ENCODE data around the gene ABCC6.

Gene ABCC6

DNA sequence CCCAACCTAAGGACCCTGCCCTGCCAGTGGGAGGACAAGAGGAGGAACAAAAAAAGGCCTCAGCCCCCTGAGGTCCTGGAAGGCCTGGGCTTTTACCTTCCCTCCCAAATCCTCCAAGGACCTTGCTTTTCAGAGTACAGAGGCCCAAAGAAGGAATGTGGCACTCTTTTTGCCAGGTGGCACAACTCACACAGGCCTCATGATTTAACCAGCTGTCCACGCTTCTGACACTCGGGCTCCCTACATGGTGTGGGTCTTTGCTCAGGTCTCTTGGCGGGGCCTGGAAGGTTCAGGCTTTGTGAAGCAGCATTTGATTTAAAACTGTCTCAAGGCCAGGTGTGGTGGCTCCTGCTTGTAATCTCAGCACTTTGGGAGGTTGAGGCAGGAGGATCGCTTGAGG, 120.6 kb downstream of the ABCC6 start:
- H3K36me3 ChIP-seq (ENCODE audit: low read length): peaks cover 8% of the 10 kb centered on the region; the same call in 1 of the 2 replicates
- H3K4me2 ChIP-seq (ENCODE audit: low read depth, low read length, poor library complexity, severe bottlenecking): no peak overlapping the region
- no peak overlapping the region for H3K27ac ChIP-seq (ENCODE audit: low read depth, low read length)
- no peaks in the 10 kb centered on the region for H3K79me2 ChIP-seq (ENCODE audit: insufficient read depth, low read length)
- H3K9ac ChIP-seq (ENCODE audit: low read length): no peak overlapping the region
- peaks cover 21% of the 10 kb centered on the region for H3F3A ChIP-seq (ENCODE audit: insufficient read depth)
- no peaks in the 10 kb centered on the region for H3K9me3 ChIP-seq (ENCODE audit: insufficient read depth, low read length)
- H4K20me1 ChIP-seq (ENCODE audit: low read depth, low read length): no peaks in the 10 kb centered on the region
- H3K27me3 ChIP-seq (ENCODE audit: low read length): no peaks in the 10 kb centered on the region
- H2AFZ ChIP-seq (ENCODE audit: low read depth, low read length, severe bottlenecking): no peak overlapping the region
- TF ChIP-seq, protein P1, sequence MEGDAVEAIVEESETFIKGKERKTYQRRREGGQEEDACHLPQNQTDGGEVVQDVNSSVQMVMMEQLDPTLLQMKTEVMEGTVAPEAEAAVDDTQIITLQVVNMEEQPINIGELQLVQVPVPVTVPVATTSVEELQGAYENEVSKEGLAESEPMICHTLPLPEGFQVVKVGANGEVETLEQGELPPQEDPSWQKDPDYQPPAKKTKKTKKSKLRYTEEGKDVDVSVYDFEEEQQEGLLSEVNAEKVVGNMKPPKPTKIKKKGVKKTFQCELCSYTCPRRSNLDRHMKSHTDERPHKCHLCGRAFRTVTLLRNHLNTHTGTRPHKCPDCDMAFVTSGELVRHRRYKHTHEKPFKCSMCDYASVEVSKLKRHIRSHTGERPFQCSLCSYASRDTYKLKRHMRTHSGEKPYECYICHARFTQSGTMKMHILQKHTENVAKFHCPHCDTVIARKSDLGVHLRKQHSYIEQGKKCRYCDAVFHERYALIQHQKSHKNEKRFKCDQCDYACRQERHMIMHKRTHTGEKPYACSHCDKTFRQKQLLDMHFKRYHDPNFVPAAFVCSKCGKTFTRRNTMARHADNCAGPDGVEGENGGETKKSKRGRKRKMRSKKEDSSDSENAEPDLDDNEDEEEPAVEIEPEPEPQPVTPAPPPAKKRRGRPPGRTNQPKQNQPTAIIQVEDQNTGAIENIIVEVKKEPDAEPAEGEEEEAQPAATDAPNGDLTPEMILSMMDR (IDR thresholded peaks at IDR 0.05; ENCODE audit: insufficient read depth, low read length, poor library complexity, severe bottlenecking): no peak
- no peak for TF ChIP-seq EZH2phosphoT487 (conservative IDR thresholded peaks at IDR 0.05; ENCODE audit: low read length)
- no peak overlapping the region for H3K4me3 ChIP-seq (ENCODE audit: insufficient read depth, low read length, poor library complexity, severe bottlenecking)
- no peaks in the 10 kb centered on the region for H3K9me2 ChIP-seq (replicated peaks; ENCODE audit: insufficient read depth, low read length)

DNA sequence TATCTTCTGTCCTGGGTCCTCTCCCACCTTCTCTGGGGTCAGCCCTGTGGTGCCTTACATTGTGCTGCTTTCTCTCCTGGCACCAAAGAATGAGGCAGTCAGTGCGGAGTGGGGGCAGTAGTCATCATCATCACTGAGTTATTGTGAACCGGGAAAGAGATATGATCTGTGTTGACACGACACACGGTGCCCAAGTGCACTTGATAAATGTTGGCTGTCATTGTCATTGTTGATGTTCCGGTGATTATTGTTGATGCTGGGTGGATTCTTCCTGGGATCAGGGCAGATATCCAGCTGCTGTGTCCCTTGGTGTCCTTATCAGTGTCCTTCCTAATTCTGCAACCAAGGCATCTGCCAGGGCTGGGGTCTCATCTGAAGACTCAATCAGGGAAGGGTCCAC, 121.7 kb downstream of the ABCC6 start:
- Histone ChIP-seq H3K9me3 (ENCODE audit: insufficient read depth, low read length) (no peaks in the 10 kb centered on the region), H3K27ac (ENCODE audit: low read depth, low read length) (peak overlapping the region; percentile 70; the same call in 1 of the 2 replicates), H3K36me3 (ENCODE audit: low read length) (peaks cover 8% of the 10 kb centered on the region; the same call in 1 of the 2 replicates), H3F3A (ENCODE audit: insufficient read depth) (peaks cover 20% of the 10 kb centered on the region), H2AFZ (ENCODE audit: low read depth, low read length, severe bottlenecking) (no peak overlapping the region), H3K9me2 (replicated peaks; ENCODE audit: insufficient read depth, low read length) (no peaks in the 10 kb centered on the region), H3K79me2 (ENCODE audit: insufficient read depth, low read length) (no peaks in the 10 kb centered on the region), H4K20me1 (ENCODE audit: low read depth, low read length) (no peaks in the 10 kb centered on the region), H3K27me3 (ENCODE audit: low read length) (no peaks in the 10 kb centered on the region), H3K4me2 (ENCODE audit: low read depth, low read length, poor library complexity, severe bottlenecking) (no peak overlapping the region), H3K9ac (ENCODE audit: low read length) (no peak overlapping the region), H3K4me3 (ENCODE audit: insufficient read depth, low read length, poor library complexity, severe bottlenecking) (no peak overlapping the region)
- no peak for TF ChIP-seq EZH2phosphoT487 (conservative IDR thresholded peaks at IDR 0.05; ENCODE audit: low read length)
- TF ChIP-seq, protein P1 (IDR thresholded peaks at IDR 0.05; ENCODE audit: insufficient read depth, low read length, poor library complexity, severe bottlenecking): no peak

DNA sequence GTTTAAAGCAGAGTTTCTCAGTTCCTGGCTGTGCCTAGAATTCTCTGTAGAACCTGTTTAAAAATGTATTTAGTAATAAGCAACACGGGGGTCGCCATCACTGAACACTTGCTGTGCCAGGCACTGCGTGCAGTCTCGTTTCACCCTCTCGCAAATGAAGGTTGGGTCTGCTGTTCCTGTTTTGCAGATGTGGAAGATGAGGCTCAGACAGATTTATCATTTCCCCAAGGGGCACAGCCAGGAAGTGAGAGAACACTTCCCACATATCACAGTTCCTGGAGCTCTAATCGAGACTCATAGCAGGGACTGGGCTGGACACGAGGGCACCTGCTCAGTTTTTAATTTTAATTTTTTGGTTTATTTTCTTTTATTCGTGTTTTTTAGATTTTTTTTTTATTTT, 122.7 kb downstream of the ABCC6 start:
- H3F3A ChIP-seq (ENCODE audit: insufficient read depth): peaks cover 19% of the 10 kb centered on the region
- H3K36me3 ChIP-seq (ENCODE audit: low read length): peaks cover 8% of the 10 kb centered on the region; the same call in 1 of the 2 replicates

More for the DNA sequence above, 122.7 kb downstream of the ABCC6 start:
- Histone ChIP-seq H3K27me3 (ENCODE audit: low read length) (no peaks in the 10 kb centered on the region), H3K9ac (ENCODE audit: low read length) (peak overlapping the region; percentile 9; the same call in 1 of the 2 replicates), H3K4me3 (ENCODE audit: insufficient read depth, low read length, poor library complexity, severe bottlenecking) (no peak overlapping the region), H3K4me2 (ENCODE audit: low read depth, low read length, poor library complexity, severe bottlenecking) (peak overlapping the region; percentile 48), H2AFZ (ENCODE audit: low read depth, low read length, severe bottlenecking) (no peak overlapping the region), H3K9me3 (ENCODE audit: insufficient read depth, low read length) (no peaks in the 10 kb centered on the region), H3K9me2 (replicated peaks; ENCODE audit: insufficient read depth, low read length) (no peaks in the 10 kb centered on the region), H3K27ac (ENCODE audit: low read depth, low read length) (peak overlapping the region; percentile 70), H3K79me2 (ENCODE audit: insufficient read depth, low read length) (no peaks in the 10 kb centered on the region), H4K20me1 (ENCODE audit: low read depth, low read length) (no peaks in the 10 kb centered on the region)
- TF ChIP-seq, protein P1 (IDR thresholded peaks at IDR 0.05; ENCODE audit: insufficient read depth, low read length, poor library complexity, severe bottlenecking): no peak
- no peak for TF ChIP-seq EZH2phosphoT487 (conservative IDR thresholded peaks at IDR 0.05; ENCODE audit: low read length)
